ENCODE results near the gene ZNF174.

The ZNF174 gene

GRCh38 chr16:3444032-3444388 is 43.0 kb downstream of the ZNF174 start:
- no peak for DNase-seq

GRCh38 chr16:3454093-3454492 is 53.1 kb downstream of the ZNF174 start:
- DNase-seq: no peak

- DNase-seq: no peak
Measured at GRCh38 chr16:3454631-3455147, 53.7 kb downstream of the ZNF174 start.

GRCh38 chr16:3457434-3458252 is 56.6 kb downstream of the ZNF174 start:
- peak; percentile 79 for DNase-seq

GRCh38 chr16:3458278-3458851 is 57.4 kb downstream of the ZNF174 start:
- no peak for DNase-seq

- no peak for DNase-seq
Measured at GRCh38 chr16:3458852-3459361, 57.9 kb downstream of the ZNF174 start.
